K562 (cell line): ENCODE data around the gene MSANTD1. TPM values are rescaled to one million over a fixed set of nuclear protein-coding genes. Genes with fewer than 3 reads are reported as not detected.

ENCODE experiments used
- ATAC-seq: fragments of 200-7000 bp; cut with Tn5 transposase; 3 replicates; pipeline ENCODE4 v1.9.1; 2020; ENCODE audit warnings: moderate library complexity
- BruUV-seq: library from RNA; stranded (reverse); fragments of 400-500 nt; replicated peaks from 2 replicates; lab custom pipeline; 2021; lab: Mats Ljungman, UMichigan
- CTCF ChIA-PET: fragments of 300-600 bp; formaldehyde crosslinking; extraction: SDS; loops from one replicate; lab custom pipeline; 2021; ENCODE audit warnings: low intra/inter-chr PET ratio; lab: Yijun Ruan, JAX
- POLR2A ChIA-PET: fragments of 300-600, 350-650 bp; sonication (Branson Sonifier 250); formaldehyde crosslinking; extraction: SDS; loops from one replicate; lab custom pipeline; 2021; ENCODE audit warnings: antibody characterized with exemption, inconsistent platforms; lab: Yijun Ruan, JAX
- DNase-seq, 4 experiments: peaks; one replicate each; pipeline versions ENCODE4 v3.0.0 to v3.0.0-alpha.2; 2011 to 2018; ENCODE audit warnings: low spot score in 3 of 4, mixed read lengths in 3 of 4; ENCODE audit errors: extremely low read depth in 1 of 4
- FAIRE-seq: peaks from 2 replicates; lab custom pipeline; 2011; peaks lifted over from hg19 to GRCh38; lab: Jason Lieb, UNC
- H2AFZ ChIP-seq: 2 replicates; pipeline ENCODE4 v1.6.0; 2011; ENCODE audit warnings: low read depth, low read length, control low read depth, inconsistent platforms
- H3K27ac ChIP-seq: fragments of 200-600 bp; 3 replicates; pipeline ENCODE4 v1.8.0; 2011; ENCODE audit warnings: low read depth, mild to moderate bottlenecking, control low read depth, inconsistent platforms, low read length, moderate library complexity, mixed read lengths; ENCODE audit errors: extremely low read depth
- H3K27me3 ChIP-seq, 2 experiments: fragments of 300-600 bp in 1 of 2; 2 replicates in 1 of 2; 3 replicates in 1 of 2; pipeline versions ENCODE4 v1.6.0 to v1.8.0; 2011; ENCODE audit warnings: inconsistent platforms in 2 of 2, low read length in 2 of 2, mild to moderate bottlenecking in 1 of 2, mixed read lengths in 1 of 2, moderate library complexity in 1 of 2; ENCODE audit not compliant: control insufficient read depth in 2 of 2, insufficient read depth in 2 of 2
- H3K36me3 ChIP-seq: fragments of 300-600 bp; 3 replicates; pipeline ENCODE4 v1.8.0; 2011; ENCODE audit warnings: mild to moderate bottlenecking, low read length, inconsistent platforms; ENCODE audit not compliant: control insufficient read depth, insufficient read depth
- H3K4me1 ChIP-seq, 2 experiments: fragments of 200-600 bp in 1 of 2; replicated peaks in 1 of 2; 2 replicates in 1 of 2; 3 replicates in 1 of 2; pipeline versions ENCODE4 v1.5.1 to v1.8.0; 2011; ENCODE audit warnings: inconsistent platforms in 2 of 2, low read length in 2 of 2, mild to moderate bottlenecking in 1 of 2, mixed read lengths in 1 of 2, moderate library complexity in 1 of 2; ENCODE audit not compliant: control insufficient read depth in 2 of 2, insufficient read depth in 2 of 2
- H3K4me2 ChIP-seq: 2 replicates; pipeline ENCODE4 v1.6.1; 2011; ENCODE audit warnings: low read length, control low read depth, inconsistent platforms, mixed read lengths; ENCODE audit not compliant: insufficient read depth
- H3K4me3 ChIP-seq: fragments of 200-600 bp; sonication (generic), shearing (Covaris generic); 2 replicates; pipeline ENCODE4 v1.5.1; 2016; ENCODE audit warnings: control low read depth, inconsistent platforms
- H3K79me2 ChIP-seq: fragments of 200-600 bp; 3 replicates; pipeline ENCODE4 v1.8.0; 2011; ENCODE audit warnings: low read length, inconsistent platforms; ENCODE audit not compliant: control insufficient read depth, insufficient read depth
- H3K9ac ChIP-seq, 2 experiments: 2 replicates each; pipeline versions ENCODE4 v1.6.0 to v1.6.1; 2011; ENCODE audit warnings: low read depth in 2 of 2, low read length in 2 of 2, control low read depth in 1 of 2, inconsistent platforms in 1 of 2, mild to moderate bottlenecking in 1 of 2, mixed read lengths in 1 of 2; ENCODE audit not compliant: insufficient read depth in 1 of 2
- H3K9me1 ChIP-seq: one replicate; pipeline ENCODE4 v1.6.0; 2011; ENCODE audit warnings: inconsistent platforms, mild to moderate bottlenecking, low read length, moderate library complexity; ENCODE audit not compliant: control insufficient read depth, insufficient read depth
- H3K9me3 ChIP-seq: replicated peaks from 2 replicates; pipeline ENCODE4 v1.5.1; 2011; ENCODE audit warnings: low read depth, low read length, inconsistent platforms; ENCODE audit not compliant: control insufficient read depth, insufficient read depth
- H4K20me1 ChIP-seq: replicated peaks from 2 replicates; pipeline ENCODE4 v1.6.1; 2011; ENCODE audit warnings: low read length, inconsistent platforms, mixed read lengths; ENCODE audit not compliant: control insufficient read depth, insufficient read depth
- CBFA2T2 ChIP-seq: fragments of 450-650 bp; conservative IDR thresholded peaks from 2 replicates; pipeline ENCODE4 v1.6.1; 2017; ENCODE audit warnings: mild to moderate bottlenecking
- CBFA2T3 ChIP-seq: fragments of 450-650 bp; IDR thresholded peaks from 2 replicates; pipeline ENCODE4 v1.6.1; 2017
- CEBPB ChIP-seq: fragments of 450-650 bp; IDR thresholded peaks from 2 replicates; pipeline ENCODE4 v1.6.1; 2016; ENCODE audit warnings: missing genetic modification characterization, missing compliant biosample characterization
- HMG20A ChIP-seq: fragments of 450-650 bp; formaldehyde crosslinking; conservative IDR thresholded peaks from 2 replicates; pipeline ENCODE4 v1.4.0; 2020; ENCODE audit warnings: mild to moderate bottlenecking, mixed read lengths
- MAFG ChIP-seq: fragments of 450-650 bp; conservative IDR thresholded peaks from 2 replicates; pipeline ENCODE4 v1.6.1; 2016; ENCODE audit warnings: missing genetic modification characterization, missing compliant biosample characterization
- PML ChIP-seq: IDR thresholded peaks from 2 replicates; pipeline ENCODE4 v1.6.1; 2012; ENCODE audit warnings: low read length, inconsistent platforms
- RCOR1 ChIP-seq, 2 experiments: IDR thresholded peaks; 2 replicates each; pipeline ENCODE4 v1.6.1; 2012; ENCODE audit warnings: low read depth in 2 of 2, low read length in 2 of 2, borderline replicate concordance in 1 of 2, improper control_type of control experiment in 1 of 2
- TCF3 ChIP-seq: sonication (generic); formaldehyde crosslinking; IDR thresholded peaks from 2 replicates; pipeline ENCODE4 v1.4.0; 2020; ENCODE audit warnings: mild to moderate bottlenecking, missing genetic modification reagents
- ZC3H4 ChIP-seq: sonication (generic); formaldehyde crosslinking; IDR thresholded peaks from 2 replicates; pipeline ENCODE4 v1.9.0; 2021; ENCODE audit warnings: missing genetic modification reagents, borderline replicate concordance
- WGBS: fragments of 100-300 bp; shearing (Covaris generic); methylation state at CpG from one replicate; pipeline ENCODE4 v1.1.6; 2016; ENCODE audit warnings: low coverage, mixed read lengths; ENCODE audit not compliant: insufficient coverage; ENCODE audit errors: missing lambda C conversion rate; 5-methylcytosine and 5-hydroxymethylcytosine counted together
- in situ Hi-C: fragments of 300-500 bp; cut with MboI; formaldehyde crosslinking; loops from 4 replicates; pipeline ENCODE4 v1.15.0; 2018; ENCODE audit warnings: inconsistent platforms, mixed read lengths
- intact Hi-C: fragments of 100-400 bp; cut with micrococcal nuclease; formaldehyde crosslinking; loops from 2 replicates; pipeline ENCODE4 v1.14.2; 2022
- polyA plus RNA-seq, 8 experiments: library from polyadenylated mRNA; depleted of rRNA in 4 of 8; stranded (reverse) in 5 of 8; unstranded in 3 of 8; fragments of >200 nt; fragmentation: Nextera tagmentation in 2 of 8; fragmentation: Illumina TruSeq in 1 of 8; extraction: Ambion mirVana in 2 of 8; extraction: Trizol in 1 of 8; gene quantifications; 2 replicates each; pipeline versions ENCODE4 v1.2.1 to v1.2.3, GENCODE V29; 2011 to 2014; ENCODE audit warnings: inconsistent platforms in 1 of 8, missing spikeins in 1 of 8
- total RNA-seq, 7 experiments: library from RNA; depleted of rRNA in 6 of 7; stranded (reverse); fragments of >200 nt in 6 of 7; fragmentation: Illumina TruSeq in 2 of 7; extraction: Trizol in 2 of 7; gene quantifications; 2 replicates each; pipeline versions ENCODE4 v1.2.1 to v1.2.3, GENCODE V29; 2011 to 2021; ENCODE audit warnings: low replicate concordance in 1 of 7
- TF ChIP-seq, protein P1 (sequence below): sonication (generic); formaldehyde crosslinking; IDR thresholded peaks from 2 replicates; pipeline ENCODE4 v1.8.0; 2022; ENCODE audit warnings: mild to moderate bottlenecking, missing genetic modification reagents

Gene MSANTD1
- total and polyA plus RNA-seq, 9 of the 15 experiments (the other 6 are each of a cell fraction or from before 2014, with no cell fraction given), result 0.04 to 0.09 (median 0.07) TPM; not detected in 6

DNA sequence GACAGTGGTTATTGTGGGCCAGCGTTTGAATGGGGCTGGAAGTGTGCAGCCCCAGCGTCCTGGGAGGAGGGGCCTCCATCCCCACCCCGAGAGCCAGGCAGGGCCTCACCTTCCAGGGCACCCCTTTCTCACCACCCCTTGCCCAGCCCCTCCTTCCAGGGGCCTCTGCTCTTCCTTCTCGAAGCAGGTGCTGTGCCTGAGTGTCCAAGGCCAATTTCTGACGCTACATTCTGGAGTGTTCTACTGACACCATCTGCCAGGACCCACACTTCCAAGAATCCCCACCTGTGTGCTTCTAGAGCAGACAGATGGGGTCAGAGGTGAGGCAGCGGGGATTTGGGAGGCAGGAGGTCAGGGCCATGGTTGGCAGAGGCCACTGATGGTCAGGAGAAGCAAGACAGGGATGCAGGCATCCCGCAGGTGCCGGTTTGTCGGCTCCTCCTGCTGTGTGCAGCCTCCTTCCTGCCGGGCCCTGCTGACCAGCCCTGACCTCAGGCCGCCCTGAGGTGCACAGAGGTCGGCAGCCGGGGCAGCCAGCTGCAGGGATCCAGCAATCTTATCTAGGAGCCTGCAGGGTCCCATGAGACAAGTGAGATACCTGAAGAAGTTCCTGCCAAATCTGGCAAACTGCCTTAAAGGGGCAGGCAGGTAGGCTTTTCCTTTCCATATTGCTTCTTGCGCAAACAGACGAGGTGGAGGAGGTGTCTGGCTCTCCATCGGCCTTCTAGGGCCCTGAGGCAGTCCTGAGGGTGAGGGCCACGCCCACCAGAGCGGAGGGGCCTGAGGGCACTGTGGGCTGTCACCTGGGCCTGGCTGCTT, 18.8 kb downstream of the MSANTD1 start:
- ChIA-PET CTCF (no interaction called here), POLR2A (interaction anchor here (1.0 kb wide), 1 partner anchor 23 kb away, joined by 3 read pairs; no protein-coding TSS in a partner anchor)
- Histone ChIP-seq H3K4me1 (peaks cover 0 to 29% of the 10 kb centered on the region in 2 experiments; a peak in 2 of 5 replicates), H3K9ac (no peak overlapping the region), H2AFZ (no peak overlapping the region), H3K9me3 (no peaks in the 10 kb centered on the region)
- peak in 1 of 4 experiments; percentile 16 for DNase-seq
- TF ChIP-seq TCF3 (CRISPR knock-in tag) (peak; percentile 67), ZC3H4 (CRISPR knock-in tag) (no peak), HMG20A (CRISPR knock-in tag) (no peak), CEBPB (tag) (peak; percentile 45), PML (no peak), CBFA2T3 (peak; percentile 63), RCOR1 (IDR thresholded peaks at IDR 0.05; ENCODE audit: borderline replicate concordance in 1 of 2, low read depth in 2 of 2, low read length in 2 of 2) (0 out of 4 replicates have a peak, but pooled peaks of 1 of the 2 experiments have one; percentile 11), MAFG (tag) (no peak), CBFA2T2 (peak; percentile 45)
- TF ChIP-seq, protein P1, sequence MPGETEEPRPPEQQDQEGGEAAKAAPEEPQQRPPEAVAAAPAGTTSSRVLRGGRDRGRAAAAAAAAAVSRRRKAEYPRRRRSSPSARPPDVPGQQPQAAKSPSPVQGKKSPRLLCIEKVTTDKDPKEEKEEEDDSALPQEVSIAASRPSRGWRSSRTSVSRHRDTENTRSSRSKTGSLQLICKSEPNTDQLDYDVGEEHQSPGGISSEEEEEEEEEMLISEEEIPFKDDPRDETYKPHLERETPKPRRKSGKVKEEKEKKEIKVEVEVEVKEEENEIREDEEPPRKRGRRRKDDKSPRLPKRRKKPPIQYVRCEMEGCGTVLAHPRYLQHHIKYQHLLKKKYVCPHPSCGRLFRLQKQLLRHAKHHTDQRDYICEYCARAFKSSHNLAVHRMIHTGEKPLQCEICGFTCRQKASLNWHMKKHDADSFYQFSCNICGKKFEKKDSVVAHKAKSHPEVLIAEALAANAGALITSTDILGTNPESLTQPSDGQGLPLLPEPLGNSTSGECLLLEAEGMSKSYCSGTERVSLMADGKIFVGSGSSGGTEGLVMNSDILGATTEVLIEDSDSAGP (CRISPR knock-in tag), result 0 out of 2 replicates have a peak, but pooled peaks have one; percentile 18
- TF ChIP-seq, all 486 proteins: peak for 6
- BruUV-seq, result no TSS peak
- in situ Hi-C loops (no loop called here), intact Hi-C loops (no loop called here)
- no peak overlapping the region for H3K4me3 ChIP-seq
- H3K9me1 ChIP-seq, result no peaks in the 10 kb centered on the region
- ATAC-seq (peak; percentile 48; the same call in 2 of the 3 replicates), FAIRE-seq (no peak)
- WGBS, result 5% methylated on average over 17 of the region's 18 CpGs
- 0 out of 2 replicates have a peak, but pooled peaks cover 2% of the 10 kb centered on the region for H4K20me1 ChIP-seq
- H3K36me3 ChIP-seq, result no peaks in the 10 kb centered on the region
- no peak overlapping the region for H3K4me2 ChIP-seq
- H3K79me2 ChIP-seq, result no peaks in the 10 kb centered on the region
- peaks cover 49 to 65% of the 10 kb centered on the region in 2 experiments for H3K27me3 ChIP-seq
- no peak overlapping the region for H3K27ac ChIP-seq
